Mononuclear cell (primary cell): Measurements from ENCODE around the gene CTNNBIP1. TPM values are rescaled to one million over a fixed set of nuclear protein-coding genes. Genes with fewer than 3 reads are reported as not detected.

Experiments used
- H3K27me3 ChIP-seq: 2 replicates; pipeline ENCODE4 v1.6.0; 2011; ENCODE audit warnings: low read length, control low read depth; ENCODE audit not compliant: insufficient read depth
- H3K4me1 ChIP-seq: 2 replicates; pipeline ENCODE4 v1.5.1; 2011; ENCODE audit warnings: mild to moderate bottlenecking, low read length, control low read depth; ENCODE audit not compliant: insufficient read depth
- H3K4me3 ChIP-seq: 2 replicates; pipeline ENCODE4 v1.5.1; 2011; ENCODE audit warnings: mild to moderate bottlenecking, low read length, moderate library complexity
- H3K9me3 ChIP-seq: 2 replicates; pipeline ENCODE4 v1.5.1; 2011; ENCODE audit warnings: low read depth, mild to moderate bottlenecking, control low read depth, low read length
- total RNA-seq: library from RNA; depleted of rRNA; stranded (reverse); fragments of >200 nt; gene quantifications from one replicate; pipeline ENCODE4 v1.2.3, GENCODE V29; 2012

Gene CTNNBIP1
- total RNA-seq, 1 donor, result 13.6 TPM

DNA sequence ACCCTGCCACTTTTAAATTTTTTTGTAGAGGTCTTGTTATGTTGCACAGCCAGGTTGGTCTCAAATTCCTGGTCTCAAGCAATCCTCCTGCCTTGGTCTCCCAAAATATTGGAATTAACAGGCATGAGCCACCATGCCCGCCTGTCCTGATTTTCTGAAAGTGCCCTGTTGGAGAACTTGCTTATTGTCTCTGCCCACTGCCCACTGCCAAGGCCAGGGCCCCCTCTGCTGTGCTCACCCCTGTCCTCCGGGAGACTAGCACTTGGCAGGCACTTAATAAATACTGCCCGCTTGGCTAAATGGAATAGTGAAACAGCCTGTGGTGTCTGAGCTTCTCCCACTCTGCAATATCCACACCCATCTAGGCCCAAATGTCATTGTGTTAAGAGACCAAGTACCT lies 35.7 kb downstream of the CTNNBIP1 start:
- H3K4me3 ChIP-seq, result no peak overlapping the region
- H3K27me3 ChIP-seq, result no peaks in the 10 kb centered on the region

DNA sequence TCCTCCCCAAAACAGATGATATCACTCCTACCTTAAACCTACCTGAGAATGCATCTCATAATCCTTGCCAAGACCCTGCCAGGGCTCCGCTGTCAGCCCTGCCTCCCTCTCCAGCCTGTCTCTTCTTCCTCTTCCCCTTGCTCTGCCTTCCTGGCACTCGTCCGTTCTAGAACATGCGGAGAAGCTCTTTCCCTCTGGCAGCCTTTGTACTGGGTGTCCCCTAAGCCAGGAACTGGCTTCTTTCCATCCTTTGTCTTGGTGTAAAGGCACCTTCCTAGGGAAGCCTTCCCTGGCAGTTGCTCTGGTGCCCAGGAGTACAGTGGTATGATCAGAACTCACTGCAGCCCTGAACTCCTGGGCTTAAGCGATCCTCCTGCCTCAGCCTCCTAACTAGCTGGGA lies 36.1 kb downstream of the CTNNBIP1 start:
- Histone ChIP-seq H3K4me1 (peaks cover 4% of the 10 kb centered on the region), H3K4me3 (no peak overlapping the region), H3K27me3 (no peaks in the 10 kb centered on the region), H3K9me3 (no peaks in the 10 kb centered on the region)

More for the DNA sequence above, 35.7 kb downstream of the CTNNBIP1 start:
- Histone ChIP-seq H3K4me1 (peaks cover 4% of the 10 kb centered on the region), H3K9me3 (no peaks in the 10 kb centered on the region)

DNA sequence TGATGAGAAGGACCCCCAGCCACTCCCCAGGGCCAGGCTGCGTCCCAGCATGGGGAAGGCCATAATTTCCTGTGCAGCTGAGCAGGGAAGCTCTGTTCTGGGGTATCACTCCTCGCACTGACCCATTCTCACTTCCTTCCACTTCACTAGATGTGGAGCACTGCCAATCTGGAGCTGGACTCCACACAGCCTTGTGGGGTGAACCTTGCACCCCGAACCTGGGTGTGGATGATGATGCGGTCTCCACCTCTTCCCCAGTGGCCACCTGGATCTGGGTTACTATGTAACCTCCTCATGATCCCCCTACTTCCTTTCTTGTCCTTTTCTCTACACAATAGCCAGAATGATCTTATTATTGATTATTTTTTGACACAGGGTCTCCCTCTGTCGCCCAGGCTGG lies 36.7 kb downstream of the CTNNBIP1 start:
- H3K4me3 ChIP-seq, result no peak overlapping the region
- H3K9me3 ChIP-seq, result no peaks in the 10 kb centered on the region
- peaks cover 4% of the 10 kb centered on the region for H3K4me1 ChIP-seq
- H3K27me3 ChIP-seq, result no peaks in the 10 kb centered on the region

DNA sequence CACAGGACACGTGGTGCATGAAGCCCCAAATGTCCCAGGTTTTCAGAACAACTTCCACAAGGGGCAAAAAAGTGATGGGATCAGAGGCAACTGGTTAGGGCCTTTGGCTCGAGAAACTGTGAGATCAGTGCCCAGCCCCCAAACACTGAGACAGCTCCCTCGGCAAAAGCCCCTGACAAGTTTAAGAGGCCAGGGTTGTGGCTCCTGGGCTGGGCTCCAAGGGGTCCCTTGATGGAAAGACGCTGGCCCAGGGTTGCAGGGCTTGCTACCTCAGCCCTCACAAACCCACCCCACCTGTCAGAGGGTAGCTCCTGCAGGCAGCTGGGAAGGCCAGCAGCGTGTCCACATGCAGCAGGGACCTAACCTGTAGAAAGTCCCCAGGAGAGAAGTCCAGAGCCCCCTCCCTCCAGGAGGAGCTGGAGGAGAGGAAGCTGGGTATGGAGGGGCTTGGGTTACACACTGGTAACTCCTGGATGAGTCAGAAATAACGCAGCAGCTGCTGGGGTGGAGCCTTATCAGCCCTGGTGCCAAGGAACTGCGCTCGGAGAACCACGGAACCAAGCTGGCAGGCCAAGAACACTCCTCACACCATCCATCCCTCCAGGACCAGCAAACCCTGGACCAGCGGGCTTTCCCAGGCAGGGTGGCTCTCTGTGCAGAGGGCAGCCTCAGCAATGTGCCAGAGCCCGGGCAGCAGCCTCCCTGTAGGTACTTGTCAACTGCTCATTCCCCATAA lies 37.5 kb downstream of the CTNNBIP1 start:
- no peaks in the 10 kb centered on the region for H3K27me3 ChIP-seq
- no peaks in the 10 kb centered on the region for H3K9me3 ChIP-seq

DNA sequence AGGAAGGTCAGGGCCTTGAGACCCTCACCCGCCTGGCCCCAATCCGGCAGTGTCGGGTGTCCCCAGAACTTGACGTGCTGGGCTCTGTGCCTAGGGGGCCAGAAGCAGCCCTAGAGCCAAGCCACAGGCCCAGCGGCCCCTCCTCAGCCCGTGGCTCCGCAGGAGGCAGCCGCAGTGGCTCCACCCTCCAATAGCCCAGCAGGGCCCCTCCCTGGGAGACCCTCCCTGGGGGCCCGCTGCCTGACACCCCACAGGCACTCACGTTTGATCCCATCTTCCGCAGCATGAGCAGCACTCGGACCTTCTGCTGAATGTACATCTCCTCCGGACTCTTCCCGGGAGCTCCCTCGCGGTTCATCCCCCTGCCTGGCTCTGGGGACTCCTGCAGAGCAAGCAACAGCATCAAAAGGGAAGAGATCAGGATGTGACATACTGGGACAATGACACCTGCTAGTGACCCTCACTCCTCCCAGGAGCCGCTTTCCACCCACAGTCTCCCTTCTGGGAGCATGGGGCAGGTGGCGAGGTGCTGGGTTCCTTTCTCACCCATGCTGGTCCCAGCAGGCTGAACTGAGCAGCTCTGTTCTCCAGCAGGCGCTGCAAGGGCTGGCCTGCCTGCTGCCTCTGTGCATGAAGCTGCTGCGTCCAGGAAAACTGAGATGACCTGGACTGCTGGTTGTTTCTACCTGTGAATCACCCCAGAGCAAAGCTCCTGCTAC lies 38.2 kb downstream of the CTNNBIP1 start:
- H3K4me1 ChIP-seq, result peaks cover 4% of the 10 kb centered on the region

More for the DNA sequence above, 37.5 kb downstream of the CTNNBIP1 start:
- H3K4me3 ChIP-seq, result no peak overlapping the region
- peaks cover 4% of the 10 kb centered on the region for H3K4me1 ChIP-seq

DNA sequence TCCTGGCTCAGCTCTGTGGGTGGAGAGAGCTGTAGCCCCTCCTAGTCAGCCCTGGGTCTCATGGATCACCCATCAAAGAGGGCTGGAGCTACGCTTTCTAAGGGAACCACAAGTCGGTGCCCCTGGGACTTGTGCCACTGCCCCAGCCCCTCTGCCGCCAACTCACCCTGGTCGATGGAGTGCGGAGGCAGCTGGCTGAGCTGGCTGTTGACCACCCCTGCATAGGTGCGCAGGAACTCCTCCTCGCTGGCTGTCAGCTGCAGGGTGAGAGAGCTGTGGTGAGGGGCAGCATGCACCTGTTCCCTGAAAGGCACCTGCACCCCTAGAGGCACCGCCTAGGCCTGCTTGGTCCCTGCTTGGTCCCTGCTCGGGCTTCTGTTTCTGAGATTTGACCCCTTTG lies 39.0 kb downstream of the CTNNBIP1 start:
- no peaks in the 10 kb centered on the region for H3K27me3 ChIP-seq
- no peak overlapping the region for H3K4me3 ChIP-seq
- no peaks in the 10 kb centered on the region for H3K9me3 ChIP-seq
- peaks cover 4% of the 10 kb centered on the region for H3K4me1 ChIP-seq

More for the DNA sequence above, 38.2 kb downstream of the CTNNBIP1 start:
- H3K27me3 ChIP-seq, result no peaks in the 10 kb centered on the region
- no peaks in the 10 kb centered on the region for H3K9me3 ChIP-seq
- no peak overlapping the region for H3K4me3 ChIP-seq

DNA sequence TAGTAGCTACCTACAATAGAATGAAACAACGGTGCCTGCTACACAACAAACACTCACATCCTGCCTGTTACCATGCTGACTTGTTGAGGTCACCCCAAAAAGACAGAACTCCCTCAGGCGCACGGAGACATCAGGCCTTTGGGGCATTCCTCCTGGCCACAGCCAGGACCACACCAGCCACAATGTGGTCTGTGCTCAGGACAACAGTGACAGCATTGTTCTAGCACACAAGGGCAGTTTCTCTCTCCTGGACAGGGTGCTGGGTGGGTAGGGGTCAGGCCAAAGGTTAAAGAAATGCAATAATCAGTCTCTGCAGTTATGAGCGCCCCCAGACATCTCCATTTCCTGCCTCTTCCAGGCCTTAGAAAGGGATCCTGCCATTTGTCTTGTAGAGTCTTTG lies 39.5 kb downstream of the CTNNBIP1 start:
- no peaks in the 10 kb centered on the region for H3K27me3 ChIP-seq
- H3K4me3 ChIP-seq, result no peak overlapping the region
- H3K9me3 ChIP-seq, result no peaks in the 10 kb centered on the region
- H3K4me1 ChIP-seq, result peaks cover 4% of the 10 kb centered on the region

DNA sequence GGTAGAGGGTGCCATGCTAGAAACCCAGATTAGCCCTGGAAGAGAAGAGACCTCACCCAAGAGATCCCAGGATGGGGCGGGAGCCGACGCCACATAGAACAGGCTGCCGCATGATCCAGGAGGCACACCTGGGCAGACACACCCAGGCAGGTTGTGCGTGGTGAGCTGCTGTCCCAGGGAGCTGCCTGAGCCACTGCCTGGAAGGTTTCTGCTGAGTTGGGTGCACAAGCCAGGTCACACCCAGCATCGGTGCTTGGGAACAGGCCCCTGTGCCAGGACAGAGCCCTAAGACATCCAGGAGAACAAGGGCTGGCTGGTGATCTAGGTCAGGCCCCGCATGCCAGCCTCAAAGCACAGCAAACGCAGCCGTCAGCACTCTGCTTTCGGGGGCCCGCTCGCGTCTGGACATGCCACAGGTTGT lies 40.2 kb downstream of the CTNNBIP1 start:
- no peak overlapping the region for H3K4me3 ChIP-seq
- no peaks in the 10 kb centered on the region for H3K9me3 ChIP-seq
- H3K27me3 ChIP-seq, result no peaks in the 10 kb centered on the region
- H3K4me1 ChIP-seq, result peaks cover under 1% of the 10 kb centered on the region

DNA sequence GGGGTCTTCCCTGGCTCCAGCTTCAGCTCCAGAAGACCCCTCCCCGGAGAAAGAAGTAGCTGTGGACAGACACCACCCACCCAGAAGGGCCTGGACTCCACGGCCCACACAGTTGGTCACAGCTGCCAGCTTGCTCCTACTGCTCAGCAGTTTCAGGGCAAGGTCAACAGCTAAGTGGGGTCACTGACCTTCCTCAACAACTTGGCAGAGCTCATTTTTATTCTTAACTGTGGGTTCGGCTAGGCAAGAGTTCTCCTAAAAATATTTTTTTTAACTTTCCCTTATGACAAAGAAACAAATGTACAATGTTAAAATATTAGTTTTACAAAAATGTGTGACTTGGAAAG lies 41.9 kb downstream of the CTNNBIP1 start:
- H3K27me3 ChIP-seq, result no peaks in the 10 kb centered on the region

DNA sequence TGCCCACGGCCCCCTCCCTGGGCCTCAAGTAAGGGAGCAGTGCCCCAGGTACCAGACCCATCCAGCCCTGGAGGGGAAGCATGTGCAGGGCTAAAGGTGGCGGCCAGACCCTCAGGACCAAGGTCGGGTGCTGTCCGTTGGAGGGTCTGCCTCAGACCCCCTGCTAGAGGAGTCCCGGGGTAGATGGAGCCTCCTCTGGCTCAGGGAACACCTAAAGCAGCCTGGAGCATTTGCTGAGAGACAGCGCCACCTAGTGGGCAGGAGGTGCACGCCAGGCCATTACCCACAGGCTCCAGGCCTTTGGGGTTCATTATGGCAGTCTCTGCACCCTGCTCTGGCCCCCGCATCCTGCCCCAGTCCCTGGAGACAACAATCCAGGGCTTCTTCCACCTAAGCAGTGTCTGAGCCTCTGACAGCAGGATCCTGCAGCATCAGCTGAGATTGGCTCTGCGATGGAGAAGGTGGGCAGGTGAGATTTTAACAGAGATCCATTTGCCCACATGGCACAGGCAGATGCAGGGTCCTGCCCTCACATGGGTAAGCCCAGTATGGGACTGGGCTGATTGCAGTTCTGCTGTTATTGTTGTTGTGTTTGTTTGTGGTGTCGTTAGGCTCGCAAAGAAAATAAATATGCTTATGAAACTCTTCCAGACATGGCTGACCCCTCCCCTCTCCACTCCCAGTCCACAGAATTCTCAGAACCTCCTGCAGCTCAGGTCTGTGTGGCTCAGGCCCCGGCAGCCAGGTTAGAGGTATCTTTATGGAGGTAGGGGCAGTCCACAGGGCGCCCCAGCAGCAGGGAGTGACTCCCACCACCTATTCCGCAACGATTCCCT lies 42.4 kb downstream of the CTNNBIP1 start:
- Histone ChIP-seq H3K4me3 (no peak overlapping the region), H3K9me3 (no peaks in the 10 kb centered on the region), H3K27me3 (no peaks in the 10 kb centered on the region), H3K4me1 (no peaks in the 10 kb centered on the region)

More for the DNA sequence above, 41.9 kb downstream of the CTNNBIP1 start:
- H3K9me3 ChIP-seq, result no peaks in the 10 kb centered on the region
- no peak overlapping the region for H3K4me3 ChIP-seq
- H3K4me1 ChIP-seq, result no peaks in the 10 kb centered on the region

DNA sequence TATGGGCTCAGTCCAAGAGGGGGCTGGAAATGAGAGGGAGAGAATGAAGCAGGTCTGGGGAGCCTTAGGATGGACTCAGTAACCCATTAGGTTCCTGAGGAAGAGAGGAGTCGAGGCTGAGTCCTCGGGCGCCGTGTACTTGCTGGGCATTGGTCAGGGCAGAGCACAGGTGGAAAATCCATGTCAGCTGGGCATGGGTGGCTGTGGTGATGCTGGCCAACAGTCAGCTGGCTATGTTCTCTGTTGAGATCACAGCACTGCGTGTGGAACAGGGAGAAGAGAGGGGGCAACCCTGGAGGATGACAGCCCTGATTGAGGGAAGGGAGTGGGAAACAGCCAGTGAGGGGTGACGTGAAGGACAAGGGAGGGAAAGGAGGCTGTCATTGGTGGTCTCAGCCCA lies 43.2 kb downstream of the CTNNBIP1 start:
- Histone ChIP-seq H3K4me3 (no peak overlapping the region), H3K27me3 (no peaks in the 10 kb centered on the region), H3K4me1 (no peaks in the 10 kb centered on the region), H3K9me3 (no peaks in the 10 kb centered on the region)

DNA sequence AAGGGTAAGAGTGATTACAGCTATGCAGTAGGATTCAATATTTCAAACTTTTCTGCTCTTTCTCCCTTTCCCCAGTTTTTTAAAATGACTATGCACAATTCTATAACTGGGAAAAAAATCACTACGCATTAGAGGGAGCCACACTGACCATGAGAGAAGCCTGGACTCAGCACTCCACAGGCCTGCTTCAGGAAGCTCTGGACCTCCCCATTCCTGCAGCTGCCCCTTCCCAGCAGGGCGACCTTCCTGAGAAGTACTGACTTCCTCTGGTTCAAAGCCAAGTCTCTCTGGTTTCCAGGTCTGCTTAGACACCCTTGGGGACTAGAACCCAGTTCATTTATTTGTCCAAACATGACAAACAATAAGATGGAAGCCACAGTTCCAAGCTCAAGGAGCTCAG lies 44.3 kb downstream of the CTNNBIP1 start:
- H3K27me3 ChIP-seq, result no peaks in the 10 kb centered on the region
- no peak overlapping the region for H3K4me3 ChIP-seq

DNA sequence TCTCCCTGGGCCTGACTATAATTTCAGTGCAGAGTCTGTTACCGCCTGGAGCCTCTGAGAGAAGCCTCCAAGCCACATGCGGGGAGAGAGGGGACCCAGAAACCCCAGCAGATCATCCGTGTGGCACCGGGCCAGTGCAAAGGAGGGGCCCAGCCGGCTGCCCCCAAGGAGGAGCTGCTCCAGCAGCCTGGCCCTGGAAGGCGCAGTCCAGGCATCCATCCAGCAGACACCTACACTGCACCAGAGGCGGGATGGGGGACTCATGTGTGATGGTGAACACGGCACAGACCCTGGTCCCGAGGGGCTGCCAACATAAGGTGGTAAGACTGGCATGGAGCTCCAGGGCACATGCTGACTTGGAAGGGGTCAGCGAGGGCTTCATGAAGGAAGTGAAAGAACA lies 46.7 kb downstream of the CTNNBIP1 start:
- H3K9me3 ChIP-seq, result no peaks in the 10 kb centered on the region
- no peaks in the 10 kb centered on the region for H3K4me1 ChIP-seq
- H3K27me3 ChIP-seq, result no peaks in the 10 kb centered on the region
- no peak overlapping the region for H3K4me3 ChIP-seq

More for the DNA sequence above, 44.3 kb downstream of the CTNNBIP1 start:
- no peaks in the 10 kb centered on the region for H3K9me3 ChIP-seq
- no peaks in the 10 kb centered on the region for H3K4me1 ChIP-seq

DNA sequence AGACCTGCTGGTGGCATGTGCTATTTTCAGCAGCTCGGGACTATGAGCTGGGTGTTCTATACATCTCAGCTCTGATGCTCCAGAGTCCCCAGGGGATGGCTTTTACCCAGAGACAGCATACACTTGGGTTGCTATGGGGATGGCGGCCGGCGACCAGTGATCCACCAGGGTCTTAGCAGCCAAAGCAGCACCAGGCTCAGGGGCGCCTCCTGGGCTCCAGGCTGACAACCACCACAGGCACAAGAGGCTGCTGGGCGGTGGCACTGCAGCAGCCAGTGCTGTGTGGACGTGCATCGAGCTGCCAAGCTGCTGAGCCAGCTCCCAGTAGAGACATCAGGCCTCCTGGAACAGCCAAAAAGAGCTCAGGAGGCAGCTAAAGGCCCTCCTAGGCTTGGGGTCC lies 48.7 kb downstream of the CTNNBIP1 start:
- Histone ChIP-seq H3K4me3 (no peak overlapping the region), H3K27me3 (no peaks in the 10 kb centered on the region), H3K4me1 (no peaks in the 10 kb centered on the region), H3K9me3 (no peaks in the 10 kb centered on the region)

DNA sequence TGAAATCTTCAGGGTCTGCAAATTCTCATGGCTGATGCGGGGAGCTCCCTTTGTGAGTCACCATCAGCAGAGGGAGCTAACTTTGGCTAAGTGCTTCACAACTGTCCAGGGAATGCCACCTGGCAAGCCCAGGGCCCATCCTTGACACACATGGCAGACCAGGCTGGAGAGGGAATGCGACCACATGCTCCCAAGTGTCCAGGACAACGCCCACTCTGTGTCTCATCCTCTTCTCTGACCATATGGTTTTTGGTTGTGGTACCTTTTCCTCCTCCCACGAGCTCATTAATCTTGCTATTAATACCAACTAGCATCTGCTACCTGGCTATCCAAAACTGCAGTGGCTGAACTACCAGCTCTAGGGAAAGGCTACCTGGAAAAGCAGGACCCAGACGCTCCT lies 49.2 kb downstream of the CTNNBIP1 start:
- H3K4me1 ChIP-seq, result no peaks in the 10 kb centered on the region
- no peaks in the 10 kb centered on the region for H3K9me3 ChIP-seq
- no peaks in the 10 kb centered on the region for H3K27me3 ChIP-seq
- H3K4me3 ChIP-seq, result no peak overlapping the region
